Measurements from ENCODE around the gene MYL7. TPM values are rescaled to one million over a fixed set of nuclear protein-coding genes. Genes with fewer than 3 reads are reported as not detected.

Gene MYL7
- total and polyA plus RNA-seq, 2 donors (not counting 1 experiment from before 2014, with no cell fraction given) = not detected

GRCh38 chr7:44110719-44111635 is 30.2 kb downstream of the MYL7 start:
- no peaks in the 10 kb centered on the region for H4K20me1 ChIP-seq (ENCODE audit: control insufficient read depth, extremely low read depth, insufficient read depth, low read length)
- DNase-seq (ENCODE audit: low read depth in 2 of 2) = no peak
- H3K4me1 ChIP-seq (ENCODE audit: control insufficient read depth, extremely low read depth, insufficient read depth, low read length) = peaks cover 3% of the 10 kb centered on the region
- H3K4me2 ChIP-seq (ENCODE audit: extremely low read depth, insufficient read depth, low read length) = no peak overlapping the region
- H3K27me3 ChIP-seq (ENCODE audit: control insufficient read depth, insufficient read depth, low read length) = no peaks in the 10 kb centered on the region
- no peaks in the 10 kb centered on the region for H3K79me2 ChIP-seq (ENCODE audit: control insufficient read depth, insufficient read depth, low read length)
- H3K9me3 ChIP-seq (ENCODE audit: control insufficient read depth, insufficient read depth, low read depth, low read length) = no peaks in the 10 kb centered on the region
- TF ChIP-seq EZH2 (IDR thresholded peaks at IDR 0.05; ENCODE audit: low read length, missing control alignments) (no peak), CTCF (conservative IDR thresholded peaks at IDR 0.05 in 1 of 2, IDR thresholded peaks at IDR 0.05 in 1 of 2; ENCODE audit: low read depth in 1 of 2, low read length in 2 of 2) (no peak)
- H2AFZ ChIP-seq (ENCODE audit: low read length) = no peak overlapping the region
- H3K36me3 ChIP-seq (ENCODE audit: control insufficient read depth, insufficient read depth, low read length) = peaks cover 30% of the 10 kb centered on the region
- no peak overlapping the region for H3K4me3 ChIP-seq (replicated peaks in 1 of 4; ENCODE audit: control extremely low read depth in 1 of 4, insufficient read depth in 1 of 4, low read depth in 3 of 4, low read length in 4 of 4)
- H3K9ac ChIP-seq (ENCODE audit: insufficient read depth, low read length) = no peak overlapping the region
- no peak overlapping the region for H3K27ac ChIP-seq (ENCODE audit: insufficient read depth, low read length)

GRCh38 chr7:44109991-44110390 is 31.1 kb downstream of the MYL7 start:
- H3K9ac ChIP-seq (ENCODE audit: insufficient read depth, low read length) = no peak overlapping the region
- H3K9me3 ChIP-seq (ENCODE audit: control insufficient read depth, insufficient read depth, low read depth, low read length) = no peaks in the 10 kb centered on the region
- no peak overlapping the region for H3K27ac ChIP-seq (ENCODE audit: insufficient read depth, low read length)
- no peaks in the 10 kb centered on the region for H3K79me2 ChIP-seq (ENCODE audit: control insufficient read depth, insufficient read depth, low read length)
- no peak for DNase-seq (ENCODE audit: low read depth in 2 of 2)
- H3K27me3 ChIP-seq (ENCODE audit: control insufficient read depth, insufficient read depth, low read length) = no peaks in the 10 kb centered on the region
- no peak overlapping the region for H3K4me2 ChIP-seq (ENCODE audit: extremely low read depth, insufficient read depth, low read length)
- TF ChIP-seq CTCF (conservative IDR thresholded peaks at IDR 0.05 in 1 of 2, IDR thresholded peaks at IDR 0.05 in 1 of 2; ENCODE audit: low read depth in 1 of 2, low read length in 2 of 2) = no peak
- TF ChIP-seq EZH2 (IDR thresholded peaks at IDR 0.05; ENCODE audit: low read length, missing control alignments) = no peak
- H3K4me3 ChIP-seq (replicated peaks in 1 of 4; ENCODE audit: control extremely low read depth in 1 of 4, insufficient read depth in 1 of 4, low read depth in 3 of 4, low read length in 4 of 4) = no peak overlapping the region
- no peak overlapping the region for H2AFZ ChIP-seq (ENCODE audit: low read length)
- peaks cover 11% of the 10 kb centered on the region for H3K4me1 ChIP-seq (ENCODE audit: control insufficient read depth, extremely low read depth, insufficient read depth, low read length)
- H4K20me1 ChIP-seq (ENCODE audit: control insufficient read depth, extremely low read depth, insufficient read depth, low read length) = no peaks in the 10 kb centered on the region
- H3K36me3 ChIP-seq (ENCODE audit: control insufficient read depth, insufficient read depth, low read length) = peaks cover 30% of the 10 kb centered on the region

- peaks cover 28% of the 10 kb centered on the region for H3K36me3 ChIP-seq (ENCODE audit: control insufficient read depth, insufficient read depth, low read length)
- no peaks in the 10 kb centered on the region for H3K27me3 ChIP-seq (ENCODE audit: control insufficient read depth, insufficient read depth, low read length)
- no peaks in the 10 kb centered on the region for H3K9me3 ChIP-seq (ENCODE audit: control insufficient read depth, insufficient read depth, low read depth, low read length)
- TF ChIP-seq EZH2 (IDR thresholded peaks at IDR 0.05; ENCODE audit: low read length, missing control alignments) (no peak), CTCF (conservative IDR thresholded peaks at IDR 0.05 in 1 of 2, IDR thresholded peaks at IDR 0.05 in 1 of 2; ENCODE audit: low read depth in 1 of 2, low read length in 2 of 2) (no peak)
- H2AFZ ChIP-seq (ENCODE audit: low read length) = no peak overlapping the region
- no peaks in the 10 kb centered on the region for H4K20me1 ChIP-seq (ENCODE audit: control insufficient read depth, extremely low read depth, insufficient read depth, low read length)
- H3K4me3 ChIP-seq (replicated peaks in 1 of 4; ENCODE audit: control extremely low read depth in 1 of 4, insufficient read depth in 1 of 4, low read depth in 3 of 4, low read length in 4 of 4) = no peak overlapping the region
- H3K4me2 ChIP-seq (ENCODE audit: extremely low read depth, insufficient read depth, low read length) = no peak overlapping the region
- peaks cover 11% of the 10 kb centered on the region for H3K4me1 ChIP-seq (ENCODE audit: control insufficient read depth, extremely low read depth, insufficient read depth, low read length)
- no peaks in the 10 kb centered on the region for H3K79me2 ChIP-seq (ENCODE audit: control insufficient read depth, insufficient read depth, low read length)
- no peak overlapping the region for H3K9ac ChIP-seq (ENCODE audit: insufficient read depth, low read length)
- no peak for DNase-seq (ENCODE audit: low read depth in 2 of 2)
- no peak overlapping the region for H3K27ac ChIP-seq (ENCODE audit: insufficient read depth, low read length)
Observed at GRCh38 chr7:44108768-44109750, 32.1 kb downstream of the MYL7 start.

Measured in fibroblast of lung (primary cell).